H1 (cell line): ENCODE results near the gene SLC39A11. TPM values are rescaled to one million over a fixed set of nuclear protein-coding genes. Genes with fewer than 3 reads are reported as not detected.

ENCODE experiments used
- CTCF ChIA-PET: fragments of 300-600 bp; sonication (Branson Sonifier 250); formaldehyde crosslinking; loops from one replicate; lab custom pipeline; 2021; ENCODE audit not compliant: partially characterized antibody; lab: Charles Lee
- POLR2A ChIA-PET: fragments of 300-600 bp; sonication (Branson Sonifier 250); formaldehyde crosslinking; loops from one replicate; lab custom pipeline; 2021; ENCODE audit warnings: inconsistent platforms; ENCODE audit not compliant: partially characterized antibody; lab: Charles Lee
- DNase-seq, 2 experiments: peaks; one replicate each; pipeline versions ENCODE4 v3.0.0 to v3.0.0-alpha.2; 2010 to 2022; ENCODE audit warnings: low spot score in 2 of 2, low read depth in 1 of 2, mixed read lengths in 1 of 2
- FAIRE-seq: peaks from 2 replicates; lab custom pipeline; 2011; peaks lifted over from hg19 to GRCh38; lab: Jason Lieb, UNC
- H2AFZ ChIP-seq: 2 replicates; pipeline ENCODE4 v1.8.1; 2012; ENCODE audit warnings: low read length, inconsistent platforms
- H2AK5ac ChIP-seq: 2 replicates; pipeline ENCODE4 v1.6.1; 2013; ENCODE audit warnings: low read depth, low read length
- H2BK120ac ChIP-seq: replicated peaks from 2 replicates; pipeline ENCODE3; 2013; ENCODE audit warnings: low read depth, low read length, inconsistent platforms
- H2BK12ac ChIP-seq: 2 replicates; pipeline ENCODE4 v1.6.1; 2013; ENCODE audit warnings: low read depth, low read length
- H2BK15ac ChIP-seq: 2 replicates; pipeline ENCODE4 v1.6.1; 2013; ENCODE audit warnings: low read length
- H2BK20ac ChIP-seq: 2 replicates; pipeline ENCODE4 v1.6.1; 2013; ENCODE audit warnings: low read length
- H2BK5ac ChIP-seq: 2 replicates; pipeline ENCODE4 v1.6.1; 2013; ENCODE audit warnings: low read depth, low read length
- H3K14ac ChIP-seq: 2 replicates; pipeline ENCODE4 v1.6.1; 2013; ENCODE audit warnings: inconsistent platforms; ENCODE audit not compliant: insufficient read length
- H3K18ac ChIP-seq: 2 replicates; pipeline ENCODE4 v1.6.1; 2013; ENCODE audit warnings: low read length; ENCODE audit errors: extremely low read depth
- H3K23ac ChIP-seq: 2 replicates; pipeline ENCODE4 v1.6.1; 2013; ENCODE audit warnings: inconsistent platforms; ENCODE audit not compliant: insufficient read length
- H3K23me2 ChIP-seq: 2 replicates; pipeline ENCODE4 v1.6.1; 2013; ENCODE audit warnings: low read depth, low read length
- H3K27ac ChIP-seq: 2 replicates; pipeline ENCODE4 v1.6.1; 2011; ENCODE audit warnings: low read depth, low read length, inconsistent platforms
- H3K27me3 ChIP-seq, 4 experiments: replicated peaks in 1 of 4; 1 replicate in 1 of 4; 2 replicates in 3 of 4; pipeline versions ENCODE4 v1.6.1 to v1.8.1; 2011 to 2013; ENCODE audit warnings: low read length in 3 of 4, mild to moderate bottlenecking in 3 of 4, inconsistent platforms in 2 of 4, mixed read lengths in 2 of 4, moderate library complexity in 1 of 4; ENCODE audit not compliant: control insufficient read depth in 3 of 4, insufficient read depth in 3 of 4; ENCODE audit errors: extremely low read depth in 1 of 4
- H3K36me3 ChIP-seq, 4 experiments: 2 replicates each; pipeline versions ENCODE4 v1.6.1 to v1.8.1; 2011 to 2013; ENCODE audit warnings: mild to moderate bottlenecking in 4 of 4, low read length in 3 of 4, moderate library complexity in 2 of 4, control low read depth in 1 of 4, inconsistent platforms in 1 of 4; ENCODE audit not compliant: insufficient read depth in 4 of 4, control insufficient read depth in 2 of 4
- H3K4ac ChIP-seq: replicated peaks from 2 replicates; pipeline ENCODE3; 2013; ENCODE audit warnings: low read length, low read depth, mixed read lengths, inconsistent platforms; ENCODE audit not compliant: insufficient read length
- H3K4me1 ChIP-seq, 4 experiments: replicated peaks in 1 of 4; 1 replicate in 1 of 4; 2 replicates in 3 of 4; pipeline versions ENCODE4 v1.6.1 to v1.8.1; 2011 to 2013; ENCODE audit warnings: low read length in 3 of 4, inconsistent platforms in 2 of 4, mixed read lengths in 1 of 4; ENCODE audit not compliant: insufficient read depth in 4 of 4, control insufficient read depth in 3 of 4
- H3K4me2 ChIP-seq, 2 experiments: 2 replicates each; pipeline versions ENCODE4 v1.6.1 to v1.8.1; 2011 to 2013; ENCODE audit warnings: low read depth in 2 of 2, low read length in 2 of 2, control low read depth in 1 of 2, inconsistent platforms in 1 of 2, mild to moderate bottlenecking in 1 of 2; ENCODE audit not compliant: insufficient read depth in 1 of 2
- H3K4me3 ChIP-seq, 4 experiments: fragments of 200-600, 300-600 bp in 1 of 4; sonication (generic), shearing (Covaris generic), sonication (Bioruptor Twin) in 1 of 4; 2 replicates each; pipeline versions ENCODE4 v1.5.1 to v1.8.1; 2011 to 2016; ENCODE audit warnings: low read length in 4 of 4, low read depth in 3 of 4, control low read depth in 2 of 4, inconsistent platforms in 2 of 4, mild to moderate bottlenecking in 2 of 4, mixed read lengths in 1 of 4, moderate library complexity in 1 of 4; ENCODE audit not compliant: insufficient read depth in 2 of 4; ENCODE audit errors: extremely low read depth in 1 of 4
- H3K56ac ChIP-seq: replicated peaks from 2 replicates; pipeline ENCODE3; 2013; ENCODE audit warnings: low read depth, mild to moderate bottlenecking, mixed read lengths, low read length, inconsistent platforms; ENCODE audit not compliant: insufficient read length
- H3K79me1 ChIP-seq: 2 replicates; pipeline ENCODE4 v1.6.1; 2013; ENCODE audit warnings: low read depth, low read length, control low read depth
- H3K79me2 ChIP-seq, 2 experiments: 2 replicates each; pipeline versions ENCODE4 v1.6.1 to v1.8.1; 2012 to 2013; ENCODE audit warnings: low read length in 2 of 2, mild to moderate bottlenecking in 2 of 2, inconsistent platforms in 1 of 2; ENCODE audit not compliant: insufficient read depth in 2 of 2, control insufficient read depth in 1 of 2
- H3K9ac ChIP-seq, 4 experiments: replicated peaks in 1 of 4; 1 replicate in 1 of 4; 2 replicates in 3 of 4; pipeline versions ENCODE4 v1.6.1 to v1.8.1; 2011 to 2013; ENCODE audit warnings: low read depth in 3 of 4, low read length in 3 of 4, control low read depth in 2 of 4, mild to moderate bottlenecking in 2 of 4, moderate library complexity in 2 of 4, inconsistent platforms in 1 of 4; ENCODE audit errors: extremely low read depth in 1 of 4
- H3K9me3 ChIP-seq, 2 experiments: 2 replicates each; pipeline versions ENCODE4 v1.6.1 to v1.8.1; 2012 to 2013; ENCODE audit warnings: mild to moderate bottlenecking in 2 of 2, moderate library complexity in 2 of 2, control low read depth in 1 of 2, inconsistent platforms in 1 of 2, low read depth in 1 of 2, low read length in 1 of 2, mixed read lengths in 1 of 2; ENCODE audit not compliant: insufficient read depth in 2 of 2
- H4K20me1 ChIP-seq, 2 experiments: replicated peaks in 1 of 2; 2 replicates each; pipeline versions ENCODE3 to v1.8.1; 2011 to 2013; ENCODE audit warnings: inconsistent platforms in 2 of 2, low read length in 2 of 2, mild to moderate bottlenecking in 1 of 2; ENCODE audit not compliant: insufficient read depth in 2 of 2, control insufficient read depth in 1 of 2
- H4K5ac ChIP-seq: 2 replicates; pipeline ENCODE4 v1.6.1; 2013; ENCODE audit warnings: low read length, low read depth, mixed read lengths, inconsistent platforms; ENCODE audit not compliant: insufficient read length
- H4K8ac ChIP-seq: 2 replicates; pipeline ENCODE4 v1.8.0; 2013; ENCODE audit warnings: mild to moderate bottlenecking, moderate library complexity, low read length, inconsistent platforms; ENCODE audit not compliant: insufficient read depth; ENCODE audit errors: extremely low read depth
- H4K91ac ChIP-seq: replicated peaks from 2 replicates; pipeline ENCODE3; 2013; ENCODE audit warnings: low read length, mixed read lengths, inconsistent platforms; ENCODE audit not compliant: insufficient read length
- BACH1 ChIP-seq: IDR thresholded peaks from 2 replicates; pipeline ENCODE4 v1.6.1; 2012; ENCODE audit warnings: low read length, improper control_type of control experiment
- CEBPB ChIP-seq: IDR thresholded peaks from 2 replicates; pipeline ENCODE4 v1.6.1; 2012; ENCODE audit warnings: low read depth, low read length
- GABPA ChIP-seq: IDR thresholded peaks from 2 replicates; pipeline ENCODE4 v1.6.1; 2011; ENCODE audit warnings: mild to moderate bottlenecking, low read length, moderate library complexity, borderline replicate concordance; ENCODE audit not compliant: insufficient read depth
- NANOG ChIP-seq: IDR thresholded peaks from 2 replicates; pipeline ENCODE4 v1.6.1; 2011; ENCODE audit warnings: low read length, low read depth, mild to moderate bottlenecking, inconsistent platforms; ENCODE audit not compliant: insufficient read depth, poor library complexity, severe bottlenecking
- POLR2A ChIP-seq, 2 experiments: IDR thresholded peaks; 1 replicate in 1 of 2; 2 replicates in 1 of 2; pipeline ENCODE4 v1.6.1; 2011; ENCODE audit warnings: low read depth in 2 of 2, low read length in 2 of 2, mild to moderate bottlenecking in 2 of 2; ENCODE audit errors: control extremely low read depth in 1 of 2
- RBBP5 ChIP-seq: IDR thresholded peaks from 2 replicates; pipeline ENCODE4 v1.7.1; 2012; ENCODE audit warnings: low read depth, mild to moderate bottlenecking, inconsistent platforms, low read length, moderate library complexity, borderline replicate concordance
- SP2 ChIP-seq: IDR thresholded peaks from 2 replicates; pipeline ENCODE4 v1.6.1; 2012; ENCODE audit warnings: mild to moderate bottlenecking, low read length, inconsistent platforms
- TAF1 ChIP-seq: IDR thresholded peaks from 2 replicates; pipeline ENCODE4 v1.6.1; 2011; ENCODE audit warnings: mild to moderate bottlenecking, low read depth, low read length
- TCF12 ChIP-seq: IDR thresholded peaks from 2 replicates; pipeline ENCODE4 v1.6.1; 2011; ENCODE audit warnings: low read depth, mild to moderate bottlenecking, low read length
- YY1 ChIP-seq: IDR thresholded peaks from 2 replicates; pipeline ENCODE4 v1.6.1; 2011; ENCODE audit warnings: low read depth, mild to moderate bottlenecking, low read length
- WGBS, 2 experiments: shearing (Covaris generic) in 1 of 2; methylation state at CpG; one replicate each; pipeline versions ENCODE4 v1.1.6 to v1.1.7; 2013 to 2015; ENCODE audit warnings: low lambda C conversion rate in 2 of 2, mixed read lengths in 2 of 2, inconsistent platforms in 1 of 2, low coverage in 1 of 2, missing lambda C conversion rate in 1 of 2; ENCODE audit not compliant: insufficient replicate concordance in 2 of 2, insufficient coverage in 1 of 2, insufficient read length in 1 of 2; ENCODE audit errors: extremely low coverage in 1 of 2, missing lambda C conversion rate in 1 of 2; 5-methylcytosine and 5-hydroxymethylcytosine counted together
- polyA plus RNA-seq, 7 experiments: library from polyadenylated mRNA; depleted of rRNA in 3 of 7; stranded (reverse) in 5 of 7; unstranded in 2 of 7; fragments of >200 nt in 5 of 7; fragments of 200-250 nt in 2 of 7; gene quantifications; 1 replicate in 5 of 7; 2 replicates in 1 of 7; 4 replicates in 1 of 7; pipeline versions ENCODE4 v1.2.1 to v1.2.3, GENCODE V29; 2011 to 2013; ENCODE audit warnings: missing spikeins in 2 of 7, mixed read lengths in 2 of 7
- total RNA-seq: library from RNA; stranded (reverse); fragmentation: NEBNext Ultra II Directional; extraction: Animal tissue kit (Norgen Biotek cat#: 25700); gene quantifications from 2 replicates; pipeline ENCODE4 v1.2.1, GENCODE V29; 2021

The SLC39A11 gene
- total and polyA plus RNA-seq, 2 of the 8 experiments (the other 6 are each of a cell fraction or from before 2014, with no cell fraction given) = 12.2 to 19.6 TPM

GRCh38 chr17:73118951-73119391 lies 26.5 kb upstream of the SLC39A11 start:
- Histone ChIP-seq H4K20me1 (no peaks in the 10 kb centered on the region), H4K91ac (no peak overlapping the region), H3K79me2 (no peaks in the 10 kb centered on the region), H3K4ac (no peak overlapping the region), H3K27ac (no peak overlapping the region), H3K27me3 (no peaks in the 10 kb centered on the region), H2BK120ac (no peak overlapping the region), H3K4me3 (no peak overlapping the region), H3K4me1 (peaks cover 0 to 4% (median 3%) of the 10 kb centered on the region in 4 experiments; a peak in 2 of 7 replicates), H3K36me3 (no peaks in the 10 kb centered on the region), H2BK20ac (no peak overlapping the region), H2BK15ac (no peak overlapping the region; the same call in 1 of the 2 replicates), H4K8ac (no peak overlapping the region), H3K79me1 (no peaks in the 10 kb centered on the region), H2AK5ac (no peak overlapping the region), H3K23ac (no peak overlapping the region), H3K9me3 (no peaks in the 10 kb centered on the region), H3K9ac (no peak overlapping the region), H3K14ac (no peak overlapping the region), H2BK12ac (no peak overlapping the region), H3K4me2 (no peak overlapping the region), H2AFZ (no peak overlapping the region), H2BK5ac (no peak overlapping the region), H3K23me2 (no peaks in the 10 kb centered on the region), H3K56ac (no peak overlapping the region), H4K5ac (no peak overlapping the region), H3K18ac (no peak overlapping the region)
- FAIRE-seq (no peak), DNase-seq (no peak)
- WGBS, 2 experiments = 93% methylated on average over 4 of the region's 5 CpGs; no CpG with 5 or more reads in 1 of the 2 experiments
- ChIA-PET POLR2A (no interaction called here), CTCF (no interaction called here)
- TF ChIP-seq GABPA (no peak), YY1 (no peak), SP2 (no peak), TCF12 (no peak), NANOG (no peak), CEBPB (no peak), POLR2A (IDR thresholded peaks at IDR 0.05; ENCODE audit: control extremely low read depth in 1 of 2, low read depth in 2 of 2, low read length in 2 of 2) (no peak), TAF1 (no peak), BACH1 (no peak), RBBP5 (no peak)
